Dendritic cell treated with granulocyte-macrophage colony-stimulating factor and Interleukin-4, amounts not matched to agents 40 ng/mL and 50 ng/mL, for 4 days (primary cell): ENCODE results near the gene NPTX2.

Source experiments
- H3K27ac Mint-ChIP-seq: one replicate; pipeline ENCODE4 v1.8.0; 2022; ENCODE audit warnings: mild to moderate bottlenecking, mixed read lengths
- H3K27me3 Mint-ChIP-seq: one replicate; pipeline ENCODE4 v1.8.0; 2022; ENCODE audit warnings: mild to moderate bottlenecking, mixed read lengths
- H3K36me3 Mint-ChIP-seq: one replicate; pipeline ENCODE4 v1.8.0; 2022; ENCODE audit warnings: low read depth, mixed read lengths
- H3K4me1 Mint-ChIP-seq: one replicate; pipeline ENCODE4 v1.8.0; 2022; ENCODE audit warnings: low read depth, mixed read lengths
- H3K4me3 Mint-ChIP-seq: one replicate; pipeline ENCODE4 v1.8.0; 2022; ENCODE audit warnings: mild to moderate bottlenecking, moderate library complexity, mixed read lengths
- H3K9me3 Mint-ChIP-seq: one replicate; pipeline ENCODE4 v1.8.0; 2022; ENCODE audit warnings: mixed read lengths
- intact Hi-C: fragments of 100-400 bp; cut with micrococcal nuclease; formaldehyde crosslinking; loops from one replicate; pipeline ENCODE4 v1.15.0; 2022

Gene NPTX2

GRCh38 chr7:98598846-98599615 lies 18.1 kb upstream of the NPTX2 start:
- H3K9me3 Mint-ChIP-seq = no peaks in the 10 kb centered on the region
- intact Hi-C loops = no loop called here
- no peaks in the 10 kb centered on the region for H3K36me3 Mint-ChIP-seq
- H3K4me1 Mint-ChIP-seq = no peaks in the 10 kb centered on the region
- H3K27ac Mint-ChIP-seq = no peak overlapping the region
- H3K4me3 Mint-ChIP-seq = no peak overlapping the region
- no peaks in the 10 kb centered on the region for H3K27me3 Mint-ChIP-seq

GRCh38 chr7:98599886-98600285 lies 17.2 kb upstream of the NPTX2 start:
- Mint-ChIP-seq H3K4me3 (no peak overlapping the region), H3K27ac (no peak overlapping the region), H3K4me1 (no peaks in the 10 kb centered on the region), H3K36me3 (no peaks in the 10 kb centered on the region), H3K9me3 (no peaks in the 10 kb centered on the region), H3K27me3 (no peaks in the 10 kb centered on the region)
- intact Hi-C loops = no loop called here

- Mint-ChIP-seq H3K36me3 (no peaks in the 10 kb centered on the region), H3K27me3 (no peaks in the 10 kb centered on the region), H3K9me3 (no peaks in the 10 kb centered on the region), H3K4me1 (no peaks in the 10 kb centered on the region), H3K4me3 (no peak overlapping the region), H3K27ac (no peak overlapping the region)
- intact Hi-C loops = no loop called here
These were observed 14.2 kb upstream of the NPTX2 start for GRCh38 chr7:98602755-98603398.

GRCh38 chr7:98603399-98603788 lies 13.7 kb upstream of the NPTX2 start:
- no peaks in the 10 kb centered on the region for H3K27me3 Mint-ChIP-seq
- H3K4me3 Mint-ChIP-seq = no peak overlapping the region
- H3K36me3 Mint-ChIP-seq = no peaks in the 10 kb centered on the region
- H3K27ac Mint-ChIP-seq = no peak overlapping the region
- H3K4me1 Mint-ChIP-seq = no peaks in the 10 kb centered on the region
- H3K9me3 Mint-ChIP-seq = no peaks in the 10 kb centered on the region
- intact Hi-C loops = no loop called here

- H3K4me3 Mint-ChIP-seq = no peak overlapping the region
- no peaks in the 10 kb centered on the region for H3K4me1 Mint-ChIP-seq
- no peak overlapping the region for H3K27ac Mint-ChIP-seq
- intact Hi-C loops = no loop called here
- H3K27me3 Mint-ChIP-seq = peaks cover 50% of the 10 kb centered on the region
- no peaks in the 10 kb centered on the region for H3K36me3 Mint-ChIP-seq
- peaks cover 7% of the 10 kb centered on the region for H3K9me3 Mint-ChIP-seq
These were observed 3.3 kb upstream of the NPTX2 start for GRCh38 chr7:98613601-98614425.

DNA sequence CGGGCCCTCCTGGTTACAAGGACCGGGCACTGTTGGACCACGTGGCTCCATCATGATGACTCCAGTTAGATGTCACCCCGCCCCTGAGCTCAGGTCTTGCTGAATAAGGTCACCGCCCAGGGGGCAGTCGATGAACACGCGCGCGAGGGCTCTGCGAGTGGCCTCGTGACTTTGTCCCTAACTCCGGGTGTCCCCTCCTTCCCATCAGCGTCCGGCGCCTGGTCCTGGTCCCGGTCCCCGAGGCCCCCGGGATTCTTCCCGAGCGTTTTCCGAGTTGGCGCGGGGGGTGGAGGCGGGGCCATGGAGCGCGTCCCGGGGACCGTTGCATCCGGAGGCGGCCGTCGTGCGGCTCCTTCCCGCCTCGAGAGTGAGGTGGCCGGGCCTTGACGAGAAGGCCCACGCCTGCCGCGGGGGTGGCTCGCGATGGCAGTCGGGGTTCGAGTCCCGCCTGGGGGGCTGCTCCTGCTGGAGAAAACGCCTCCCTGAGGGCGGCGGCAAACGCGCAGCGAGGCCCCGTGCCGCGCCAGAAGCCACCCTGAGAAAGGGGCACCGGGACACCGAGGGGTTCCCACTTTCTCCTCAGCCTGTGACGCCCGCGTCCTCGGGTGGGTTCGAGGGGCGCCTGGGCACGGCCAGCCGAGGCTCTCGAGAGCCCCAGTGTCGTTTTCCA lies 569 bp upstream of the NPTX2 start:
- H3K4me3 Mint-ChIP-seq = no peak overlapping the region
- peaks cover 7% of the 10 kb centered on the region for H3K9me3 Mint-ChIP-seq
- H3K27ac Mint-ChIP-seq = no peak overlapping the region
- H3K36me3 Mint-ChIP-seq = no peaks in the 10 kb centered on the region
- H3K4me1 Mint-ChIP-seq = no peaks in the 10 kb centered on the region
- intact Hi-C loops = no loop called here
- peaks cover 66% of the 10 kb centered on the region for H3K27me3 Mint-ChIP-seq

DNA sequence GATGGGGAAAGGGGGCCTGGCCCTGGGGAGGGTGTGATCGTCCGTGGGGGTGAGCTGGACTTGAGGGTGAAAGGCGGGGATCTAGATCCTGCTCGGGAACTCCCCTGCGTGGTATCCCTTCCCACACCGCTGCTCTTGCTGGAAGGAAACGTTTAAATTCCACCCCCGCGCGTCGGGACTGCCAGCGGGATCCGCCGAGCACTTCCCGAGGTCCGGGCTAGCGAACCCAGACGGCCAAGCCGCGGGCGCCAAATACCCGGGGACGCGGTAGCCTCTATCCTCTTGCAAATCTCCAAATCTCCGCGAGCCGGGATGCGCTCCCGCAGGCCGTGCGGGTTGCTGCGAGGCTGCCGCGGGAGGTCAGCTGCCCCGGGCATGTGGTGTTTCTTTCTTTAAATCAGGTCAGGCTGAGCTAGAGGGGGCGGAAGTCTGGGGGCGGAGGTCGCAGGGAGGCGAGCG lies 904 bp downstream of the NPTX2 start:
- intact Hi-C loops = no loop called here

GRCh38 chr7:98618786-98619185 lies 1.7 kb downstream of the NPTX2 start:
- peaks cover 3% of the 10 kb centered on the region for H3K9me3 Mint-ChIP-seq
- peaks cover 62% of the 10 kb centered on the region for H3K27me3 Mint-ChIP-seq
- H3K4me3 Mint-ChIP-seq = no peak overlapping the region
- no peak overlapping the region for H3K27ac Mint-ChIP-seq
- H3K4me1 Mint-ChIP-seq = no peaks in the 10 kb centered on the region
- intact Hi-C loops = no loop called here
- no peaks in the 10 kb centered on the region for H3K36me3 Mint-ChIP-seq

More for the DNA sequence above, 904 bp downstream of the NPTX2 start:
- H3K4me3 Mint-ChIP-seq = no peak overlapping the region
- peaks cover 7% of the 10 kb centered on the region for H3K9me3 Mint-ChIP-seq
- H3K4me1 Mint-ChIP-seq = no peaks in the 10 kb centered on the region
- H3K36me3 Mint-ChIP-seq = no peaks in the 10 kb centered on the region
- H3K27me3 Mint-ChIP-seq = peaks cover 64% of the 10 kb centered on the region
- H3K27ac Mint-ChIP-seq = no peak overlapping the region

DNA sequence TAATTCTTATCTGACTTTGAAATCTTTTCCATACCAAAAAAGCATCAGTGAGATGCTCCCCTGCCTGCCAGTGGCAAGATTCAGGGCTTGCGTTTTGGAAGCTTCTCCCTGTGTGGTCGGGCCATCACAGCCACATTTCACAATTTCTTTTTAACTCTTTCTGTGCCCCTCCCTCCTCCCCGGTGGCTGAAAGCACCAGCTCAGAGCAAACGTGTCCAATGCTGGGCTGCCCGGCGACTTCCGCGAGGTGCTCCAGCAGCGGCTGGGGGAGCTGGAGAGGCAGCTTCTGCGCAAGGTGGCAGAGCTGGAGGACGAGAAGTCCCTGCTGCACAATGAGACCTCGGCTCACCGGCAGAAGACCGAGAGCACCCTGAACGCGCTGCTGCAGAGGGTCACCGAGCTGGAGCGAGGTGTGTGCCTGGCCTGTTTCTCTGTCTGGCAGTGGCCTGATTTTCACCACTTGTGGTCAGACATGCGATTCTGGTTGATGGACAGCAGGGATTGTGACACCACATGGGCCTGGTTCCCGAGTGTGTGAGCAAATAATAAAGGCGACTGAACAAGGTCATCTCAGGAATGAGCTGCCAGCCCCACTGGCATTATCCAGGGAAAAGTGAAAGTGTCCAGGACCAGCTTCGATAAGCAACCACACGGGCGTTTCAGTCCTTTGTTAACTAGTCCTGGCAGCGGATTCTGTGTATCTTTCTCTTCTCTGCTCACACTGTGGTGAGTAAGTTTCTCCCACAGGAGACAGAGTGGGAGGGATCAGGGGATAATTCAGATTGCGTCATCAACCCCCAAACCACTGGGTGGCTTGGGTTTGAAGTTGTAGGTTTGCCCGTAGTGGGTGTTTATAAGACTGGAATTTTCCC lies 2.6 kb downstream of the NPTX2 start:
- intact Hi-C loops = no loop called here
- Mint-ChIP-seq H3K27me3 (peaks cover 59% of the 10 kb centered on the region), H3K4me1 (no peaks in the 10 kb centered on the region), H3K27ac (no peak overlapping the region), H3K4me3 (no peak overlapping the region), H3K9me3 (no peaks in the 10 kb centered on the region), H3K36me3 (no peaks in the 10 kb centered on the region)

- intact Hi-C loops = no loop called here
- Mint-ChIP-seq H3K27me3 (peaks cover 41% of the 10 kb centered on the region), H3K36me3 (no peaks in the 10 kb centered on the region), H3K4me1 (no peaks in the 10 kb centered on the region), H3K4me3 (no peak overlapping the region), H3K27ac (no peak overlapping the region), H3K9me3 (no peaks in the 10 kb centered on the region)
These were observed 4.7 kb downstream of the NPTX2 start for GRCh38 chr7:98621573-98622482.

DNA sequence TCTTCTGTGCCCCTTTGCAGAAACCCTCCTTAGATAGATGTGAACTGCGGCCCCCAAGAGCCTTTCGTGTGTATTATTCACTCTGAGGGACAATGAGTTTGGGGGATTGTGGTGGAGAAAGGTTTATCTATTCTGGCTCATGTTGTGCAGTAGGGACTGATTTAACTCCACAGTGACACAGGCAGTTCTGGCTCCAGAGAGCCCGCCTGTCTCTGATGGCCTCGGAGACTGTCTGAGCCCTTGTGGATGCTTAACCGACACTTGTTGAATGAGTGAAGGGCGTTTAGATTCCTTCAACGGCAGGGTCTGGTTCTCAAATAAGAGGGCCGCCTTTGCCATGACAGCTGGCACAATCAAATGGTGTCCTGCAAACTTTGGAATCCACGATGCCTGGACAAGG lies 5.8 kb downstream of the NPTX2 start:
- Mint-ChIP-seq H3K4me1 (no peaks in the 10 kb centered on the region), H3K27ac (no peak overlapping the region), H3K36me3 (no peaks in the 10 kb centered on the region), H3K27me3 (peaks cover 34% of the 10 kb centered on the region), H3K9me3 (no peaks in the 10 kb centered on the region), H3K4me3 (no peak overlapping the region)
- intact Hi-C loops = no loop called here

- Mint-ChIP-seq H3K9me3 (no peaks in the 10 kb centered on the region), H3K4me1 (no peaks in the 10 kb centered on the region), H3K36me3 (no peaks in the 10 kb centered on the region), H3K27me3 (peaks cover 25% of the 10 kb centered on the region), H3K4me3 (no peak overlapping the region), H3K27ac (no peak overlapping the region)
- intact Hi-C loops = no loop called here
These were observed 7.8 kb downstream of the NPTX2 start for GRCh38 chr7:98624846-98625420.
